HEK293T (cell line): ENCODE measurements around the gene AMER3.
A peak's percentile ranks its signal among the peaks of the same experiment; 100 is the strongest.

Experiments used
- CTCF ChIA-PET: fragments of 350-600 bp; formaldehyde crosslinking; extraction: SDS; loops from one replicate; lab custom pipeline; 2021; ENCODE audit warnings: antibody characterized with exemption, inconsistent platforms; lab: Yijun Ruan, JAX
- POLR2A ChIA-PET: fragments of 350-600 bp; formaldehyde crosslinking; extraction: SDS; loops from one replicate; lab custom pipeline; 2020; ENCODE audit warnings: antibody characterized with exemption, inconsistent platforms; lab: Yijun Ruan, JAX
- DNase-seq: peaks from one replicate; pipeline ENCODE4 v3.0.0; 2012; ENCODE audit warnings: mixed read lengths; ENCODE audit errors: extremely low spot score
- ARNT ChIP-seq: fragments of 450-650 bp; IDR thresholded peaks from 2 replicates; pipeline ENCODE4 v1.6.1; 2017; ENCODE audit warnings: mild to moderate bottlenecking
- BHLHE40 ChIP-seq: fragments of 450-650 bp; IDR thresholded peaks from 2 replicates; pipeline ENCODE4 v1.6.1; 2016; ENCODE audit warnings: mild to moderate bottlenecking, moderate library complexity, borderline replicate concordance
- CTBP1 ChIP-seq: fragments of 450-650 bp; IDR thresholded peaks from 2 replicates; pipeline ENCODE4 v1.6.1; 2016; ENCODE audit warnings: borderline replicate concordance
- ELF4 ChIP-seq: fragments of 450-650 bp; IDR thresholded peaks from 2 replicates; pipeline ENCODE4 v1.6.1; 2017; ENCODE audit warnings: antibody characterized with exemption
- FOXA1 ChIP-seq: fragments of 450-650 bp; IDR thresholded peaks from 2 replicates; pipeline ENCODE4 v1.6.1; 2016; ENCODE audit warnings: mild to moderate bottlenecking
- FOXK2 ChIP-seq: fragments of 450-650 bp; IDR thresholded peaks from 2 replicates; pipeline ENCODE4 v1.6.1; 2016; ENCODE audit warnings: mild to moderate bottlenecking
- FOXM1 ChIP-seq: fragments of 450-650 bp; IDR thresholded peaks from 2 replicates; pipeline ENCODE4 v1.6.1; 2017; ENCODE audit warnings: mild to moderate bottlenecking, borderline replicate concordance
- HDGF ChIP-seq: fragments of 450-650 bp; IDR thresholded peaks from 2 replicates; pipeline ENCODE4 v1.6.1; 2017; ENCODE audit warnings: antibody characterized with exemption, borderline replicate concordance
- L3MBTL2 ChIP-seq: fragments of 450-650 bp; conservative IDR thresholded peaks from 2 replicates; pipeline ENCODE4 v1.6.1; 2016; ENCODE audit warnings: mild to moderate bottlenecking
- LEF1 ChIP-seq: fragments of 450-650 bp; IDR thresholded peaks from 2 replicates; pipeline ENCODE4 v1.6.1; 2017; ENCODE audit warnings: mild to moderate bottlenecking, borderline replicate concordance
- NFRKB ChIP-seq: fragments of 450-650 bp; IDR thresholded peaks from 2 replicates; pipeline ENCODE4 v1.6.1; 2016; ENCODE audit warnings: mild to moderate bottlenecking, moderate library complexity
- SP1 ChIP-seq: fragments of 450-650 bp; IDR thresholded peaks from 2 replicates; pipeline ENCODE4 v1.6.1; 2017
- SUZ12 ChIP-seq: fragments of 450-650 bp; IDR thresholded peaks from 2 replicates; pipeline ENCODE4 v1.6.1; 2016; ENCODE audit warnings: mild to moderate bottlenecking
- TARDBP ChIP-seq: fragments of 450-650 bp; IDR thresholded peaks from 2 replicates; pipeline ENCODE4 v1.6.1; 2016
- ZNF384 ChIP-seq: fragments of 450-650 bp; IDR thresholded peaks from 2 replicates; pipeline ENCODE4 v1.6.1; 2016
- TF ChIP-seq, protein P1 (sequence below): fragments of 450-650 bp; IDR thresholded peaks from 2 replicates; pipeline ENCODE4 v1.6.1; 2016

AMER3 gene

DNA sequence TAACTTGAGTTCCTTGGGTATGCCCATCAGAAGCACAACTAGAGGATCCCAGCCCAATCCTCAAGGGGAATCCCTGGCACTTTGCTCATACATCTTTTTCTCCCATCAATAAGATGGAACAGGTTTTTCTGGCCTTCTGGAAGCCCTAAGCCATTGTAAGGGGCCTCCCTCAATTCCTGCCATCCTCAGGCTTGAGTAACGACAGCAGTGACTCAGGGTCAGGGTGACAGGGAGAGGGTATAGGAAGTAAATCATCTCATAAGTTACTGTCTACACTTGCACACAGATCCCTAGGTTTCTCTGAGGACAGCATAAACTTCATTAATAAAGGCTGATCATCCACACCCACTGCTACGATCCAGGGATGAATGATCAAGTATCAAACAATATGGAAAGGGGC is 35.0 kb downstream of the AMER3 start:
- ChIA-PET CTCF (interaction anchor here (0.7 kb wide), 1 partner anchor 31 kb away, joined by 4 read pairs; no protein-coding TSS in a partner anchor), POLR2A (no interaction called here)
- no peak for DNase-seq
- TF ChIP-seq CTBP1 (no peak), L3MBTL2 (no peak), SP1 (no peak)

DNA sequence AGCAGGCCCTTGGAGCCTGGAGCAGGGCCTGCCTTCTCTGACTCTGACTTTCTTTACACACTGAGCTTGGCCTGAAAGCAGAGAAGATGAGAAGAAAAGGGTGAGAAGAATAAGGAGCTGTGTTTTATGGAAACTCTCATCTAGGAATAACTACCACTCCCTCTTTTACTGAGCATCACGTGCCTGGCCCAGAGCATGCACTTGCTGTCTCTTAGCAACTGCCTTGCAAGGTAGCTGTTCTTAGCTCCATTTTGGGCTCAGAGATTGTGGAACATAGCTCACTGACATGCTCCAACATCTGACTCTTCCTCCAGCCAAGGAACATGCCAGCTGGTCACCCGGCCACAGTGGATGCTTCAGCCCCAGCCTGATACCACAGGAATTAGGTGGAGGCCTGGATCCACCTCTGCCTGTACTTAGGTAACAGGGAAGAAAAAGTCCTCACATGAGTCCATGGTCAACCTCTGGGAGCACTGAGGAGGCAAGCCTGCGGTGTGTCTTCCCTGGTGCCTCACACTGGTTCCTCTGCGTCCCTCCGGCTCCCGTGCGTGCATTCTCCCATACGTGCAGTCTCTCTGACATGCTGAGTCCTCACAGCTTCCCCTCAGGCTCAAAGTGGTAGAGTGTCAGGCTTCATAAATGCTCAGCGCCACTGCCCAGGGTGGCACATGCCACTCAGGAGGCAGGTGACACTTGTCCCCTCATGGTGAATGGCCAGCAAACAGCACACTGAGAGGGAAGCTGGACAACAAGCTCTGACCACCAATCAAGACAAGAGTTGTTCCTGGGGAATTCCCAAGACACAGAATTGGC is 35.7 kb downstream of the AMER3 start:
- no peak for DNase-seq
- no peak for TF ChIP-seq BHLHE40
- TF ChIP-seq ARNT, result no peak
- TF ChIP-seq FOXM1, result no peak
- TF ChIP-seq LEF1, result no peak
- TF ChIP-seq, protein P1, sequence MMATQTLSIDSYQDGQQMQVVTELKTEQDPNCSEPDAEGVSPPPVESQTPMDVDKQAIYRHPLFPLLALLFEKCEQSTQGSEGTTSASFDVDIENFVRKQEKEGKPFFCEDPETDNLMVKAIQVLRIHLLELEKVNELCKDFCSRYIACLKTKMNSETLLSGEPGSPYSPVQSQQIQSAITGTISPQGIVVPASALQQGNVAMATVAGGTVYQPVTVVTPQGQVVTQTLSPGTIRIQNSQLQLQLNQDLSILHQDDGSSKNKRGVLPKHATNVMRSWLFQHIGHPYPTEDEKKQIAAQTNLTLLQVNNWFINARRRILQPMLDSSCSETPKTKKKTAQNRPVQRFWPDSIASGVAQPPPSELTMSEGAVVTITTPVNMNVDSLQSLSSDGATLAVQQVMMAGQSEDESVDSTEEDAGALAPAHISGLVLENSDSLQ, result no peak
- no peak for TF ChIP-seq FOXK2
- POLR2A ChIA-PET, result no interaction called here
- CTCF ChIA-PET, result no interaction called here

DNA sequence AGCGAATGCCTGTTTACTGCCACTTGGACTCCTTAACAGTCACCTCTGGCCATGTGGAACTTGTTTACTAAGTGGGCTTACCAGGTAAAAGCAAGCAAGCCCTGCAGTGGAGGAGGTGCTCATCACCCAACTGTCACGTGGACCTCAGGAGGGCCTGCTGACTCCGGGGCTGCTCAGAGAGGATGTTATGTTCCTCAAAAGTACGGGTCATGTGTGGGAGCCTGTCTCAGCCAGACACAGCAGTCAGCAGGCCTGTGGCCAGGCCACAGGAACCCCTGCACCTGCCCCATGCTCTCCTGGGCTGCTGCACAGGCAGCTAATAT is 36.2 kb downstream of the AMER3 start:
- ChIA-PET CTCF (no interaction called here), POLR2A (no interaction called here)
- no peak for DNase-seq
- TF ChIP-seq FOXM1 (no peak), SUZ12 (no peak), LEF1 (no peak), NFRKB (no peak)
- TF ChIP-seq, protein P1, result no peak

DNA sequence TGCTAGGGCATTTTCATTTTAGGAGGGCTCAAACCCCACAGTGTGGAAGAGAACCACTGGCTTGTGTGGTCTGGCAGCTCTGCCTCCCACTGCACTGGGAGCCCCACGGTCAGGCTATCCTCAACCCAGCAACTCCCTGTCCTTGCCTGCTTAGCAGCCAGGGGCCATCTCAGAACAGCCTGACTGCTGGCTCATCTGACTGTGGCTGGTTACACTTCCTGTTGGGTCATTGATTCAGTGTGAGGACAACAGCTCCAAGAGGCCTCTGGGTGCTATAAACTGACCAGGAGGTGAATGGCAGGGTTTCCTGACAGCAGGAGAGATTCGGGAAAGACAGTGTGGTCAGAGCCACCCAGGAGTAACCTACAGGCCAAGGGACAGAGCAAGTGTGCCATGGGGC is 40.1 kb downstream of the AMER3 start:
- CTCF ChIA-PET, result no interaction called here
- POLR2A ChIA-PET, result no interaction called here
- no peak for TF ChIP-seq BHLHE40
- no peak for TF ChIP-seq FOXA1
- TF ChIP-seq ELF4, result no peak
- TF ChIP-seq SP1, result no peak
- no peak for TF ChIP-seq ARNT
- no peak for TF ChIP-seq LEF1
- TF ChIP-seq TARDBP, result no peak
- TF ChIP-seq CTBP1, result no peak
- TF ChIP-seq L3MBTL2, result no peak
- TF ChIP-seq SUZ12, result no peak
- TF ChIP-seq, protein P1, result no peak
- no peak for TF ChIP-seq ZNF384
- TF ChIP-seq FOXK2, result no peak
- TF ChIP-seq HDGF, result no peak
- TF ChIP-seq NFRKB, result no peak
- no peak for TF ChIP-seq FOXM1
- no peak for DNase-seq

DNA sequence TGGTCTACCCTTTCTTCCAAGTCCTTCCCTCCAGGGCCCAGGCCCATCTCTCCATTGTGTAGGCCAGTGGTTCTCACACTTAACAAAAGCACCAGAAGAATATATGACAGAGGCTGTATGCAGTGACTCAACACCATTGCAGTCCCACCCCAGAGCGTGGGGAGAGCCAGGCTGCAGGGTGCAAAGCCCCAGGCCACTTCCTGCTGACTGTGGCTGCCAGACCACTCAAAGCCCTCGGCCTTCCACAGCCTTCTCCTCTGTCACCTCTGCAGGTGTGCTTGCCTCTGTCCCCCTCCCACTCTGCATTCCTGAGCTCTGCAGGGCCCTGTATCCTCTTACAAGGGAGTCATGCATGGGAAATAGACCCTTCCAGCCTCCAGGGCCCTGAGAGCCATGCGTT is 41.0 kb downstream of the AMER3 start:
- DNase-seq, result no peak
- ChIA-PET POLR2A (no interaction called here), CTCF (no interaction called here)
- no peak for TF ChIP-seq BHLHE40

DNA sequence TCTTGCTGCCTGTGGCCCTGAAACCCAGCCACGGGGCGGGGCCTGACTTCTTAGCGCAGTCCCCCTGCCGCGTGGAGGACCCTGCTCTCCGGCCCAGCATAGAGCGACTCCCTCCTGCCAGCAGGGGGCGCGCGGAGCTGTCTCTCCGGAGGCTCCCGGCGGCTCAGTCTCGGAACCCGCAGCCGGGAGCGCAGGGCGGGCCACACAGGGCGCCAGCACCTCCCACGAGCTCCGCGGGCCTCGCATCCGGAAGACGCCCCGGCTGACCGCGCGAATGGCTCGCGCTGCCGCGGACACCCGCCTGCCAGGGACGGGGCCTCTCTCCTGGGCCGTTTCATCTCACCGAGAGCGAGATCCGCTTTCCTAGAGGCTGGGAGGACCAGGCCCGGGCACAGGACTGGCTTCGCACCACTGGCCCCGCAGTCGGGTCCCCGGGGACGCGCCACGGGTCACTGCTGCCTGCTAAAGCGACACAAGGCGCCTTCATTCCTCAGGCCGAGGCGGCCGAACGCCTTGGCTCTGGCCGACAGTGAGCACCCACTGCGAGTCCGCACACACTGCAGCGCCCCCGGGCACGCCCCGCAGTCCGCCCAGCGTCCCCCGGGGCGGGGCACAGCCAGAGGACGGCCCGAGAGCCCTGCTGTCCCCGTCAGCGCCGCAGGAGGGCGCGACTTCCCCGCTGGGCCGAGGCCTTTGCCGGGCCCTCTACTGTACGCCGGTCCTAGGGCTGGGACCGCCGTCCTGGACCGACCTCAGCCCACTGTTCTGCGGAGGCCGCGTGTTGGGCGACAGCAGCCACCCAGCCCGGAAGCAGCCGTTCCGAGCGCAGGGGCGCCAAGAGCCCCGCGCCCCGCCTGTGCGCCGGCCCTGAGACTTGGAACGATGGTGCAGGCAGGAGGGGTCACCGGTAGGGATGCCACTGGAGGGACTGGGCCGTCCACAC is 42.4 kb downstream of the AMER3 start:
- peak; percentile 90 for DNase-seq
- ChIA-PET CTCF (interaction anchor here (0.6 to 1.8 kb wide), 13 partner anchors 22 to 528 kb away, joined by 3 to 12 read pairs (median 3); no protein-coding TSS in a partner anchor), POLR2A (interaction anchor here (1.0 kb wide), 2 partner anchors 29 to 76 kb away, joined by 4 to 6 read pairs; no protein-coding TSS in a partner anchor)
- TF ChIP-seq FOXK2, result no peak
- peak; percentile 60; the same call in 1 of the 2 replicates for TF ChIP-seq L3MBTL2
